ENCODE results near the gene SSX2. TPM values are rescaled to one million over a fixed set of nuclear protein-coding genes. Genes with fewer than 3 reads are reported as not detected.
"Not testable (repeated sequence)": the region's sequence is repeated elsewhere in the genome, so short reads cannot be mapped to it uniquely, and the experiment has no call there.

SSX2 gene, protein sequence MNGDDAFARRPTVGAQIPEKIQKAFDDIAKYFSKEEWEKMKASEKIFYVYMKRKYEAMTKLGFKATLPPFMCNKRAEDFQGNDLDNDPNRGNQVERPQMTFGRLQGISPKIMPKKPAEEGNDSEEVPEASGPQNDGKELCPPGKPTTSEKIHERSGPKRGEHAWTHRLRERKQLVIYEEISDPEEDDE
- total RNA-seq: not detected

DNA sequence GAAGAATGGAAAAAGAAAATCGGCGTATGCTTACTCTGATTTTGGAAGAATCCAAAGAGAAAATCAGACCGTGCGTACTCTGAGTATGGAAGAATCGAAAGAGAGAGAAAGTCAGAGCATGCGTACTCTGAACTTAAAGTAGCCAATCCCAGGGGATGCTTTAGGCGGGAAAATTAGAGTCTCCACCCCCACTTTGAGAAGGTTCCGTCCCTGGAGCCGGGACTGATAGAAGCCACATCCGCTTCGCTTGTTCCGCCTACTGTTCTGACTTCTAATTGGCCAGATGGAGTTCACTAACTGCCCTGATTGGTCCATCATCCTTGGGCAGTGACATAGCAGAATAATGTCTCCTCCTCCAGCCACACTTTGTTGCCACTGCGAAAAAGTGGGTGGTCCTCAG is at the start of gene SSX2:
Gene SSX2 (minus strand): TSS at position 101 of the 400 bp plus-strand sequence. CDS start 1,429 bp downstream, outside the sequence.
- POLR2A ChIA-PET; CTCF ChIA-PET; H3K27ac Mint-ChIP-seq; DNase-seq; H3K27me3 Mint-ChIP-seq; H3K4me1 Mint-ChIP-seq; H3K36me3 Mint-ChIP-seq (ENCODE audit: low read depth); H3K9me3 Mint-ChIP-seq; H3K4me3 Mint-ChIP-seq: not testable (repeated sequence)

DNA sequence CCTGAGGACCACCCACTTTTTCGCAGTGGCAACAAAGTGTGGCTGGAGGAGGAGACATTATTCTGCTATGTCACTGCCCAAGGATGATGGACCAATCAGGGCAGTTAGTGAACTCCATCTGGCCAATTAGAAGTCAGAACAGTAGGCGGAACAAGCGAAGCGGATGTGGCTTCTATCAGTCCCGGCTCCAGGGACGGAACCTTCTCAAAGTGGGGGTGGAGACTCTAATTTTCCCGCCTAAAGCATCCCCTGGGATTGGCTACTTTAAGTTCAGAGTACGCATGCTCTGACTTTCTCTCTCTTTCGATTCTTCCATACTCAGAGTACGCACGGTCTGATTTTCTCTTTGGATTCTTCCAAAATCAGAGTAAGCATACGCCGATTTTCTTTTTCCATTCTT is 44.0 kb upstream of the SSX2 start, which contains the start of gene SSX2B:
Gene SSX2B (plus strand): TSS at position 301 of the 400 bp plus-strand sequence. CDS start 1,429 bp downstream, outside the sequence.
- CTCF ChIA-PET; H3K27me3 Mint-ChIP-seq; H3K27ac Mint-ChIP-seq; H3K4me3 Mint-ChIP-seq; H3K9me3 Mint-ChIP-seq; H3K4me1 Mint-ChIP-seq; DNase-seq; POLR2A ChIA-PET; H3K36me3 Mint-ChIP-seq (ENCODE audit: low read depth): not testable (repeated sequence)

- H3K36me3 Mint-ChIP-seq (ENCODE audit: low read depth); H3K27me3 Mint-ChIP-seq; POLR2A ChIA-PET; DNase-seq; CTCF ChIA-PET; H3K9me3 Mint-ChIP-seq; H3K4me1 Mint-ChIP-seq; H3K4me3 Mint-ChIP-seq; H3K27ac Mint-ChIP-seq: not testable (repeated sequence)
Observed at GRCh38 chrX:52692034-52692433, 14.9 kb downstream of the SSX2 start.

DNA sequence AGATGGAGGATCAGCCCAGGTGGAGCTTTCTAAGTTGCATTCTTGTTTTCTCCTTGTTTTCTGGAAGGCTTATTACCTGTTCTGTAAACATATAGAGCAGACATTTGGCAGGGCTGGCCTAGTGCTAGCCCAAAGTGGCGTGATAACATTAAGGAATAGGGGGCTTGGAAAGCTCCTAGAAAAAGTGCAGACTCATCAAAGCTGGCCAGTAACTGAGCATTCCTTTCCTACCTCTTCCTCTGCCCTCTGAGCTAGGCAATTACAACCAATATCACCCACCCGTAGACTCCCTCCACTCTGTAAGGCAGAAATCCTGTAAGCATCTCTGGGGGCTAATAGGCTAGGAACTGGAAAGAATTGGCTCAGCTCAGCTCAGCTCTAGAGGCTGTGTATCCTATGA is 44.8 kb downstream of the SSX2 start:
- H3K36me3 Mint-ChIP-seq (ENCODE audit: low read depth); H3K27ac Mint-ChIP-seq; H3K4me3 Mint-ChIP-seq; H3K4me1 Mint-ChIP-seq; H3K27me3 Mint-ChIP-seq; POLR2A ChIA-PET; DNase-seq; H3K9me3 Mint-ChIP-seq; CTCF ChIA-PET: not testable (repeated sequence)

DNA sequence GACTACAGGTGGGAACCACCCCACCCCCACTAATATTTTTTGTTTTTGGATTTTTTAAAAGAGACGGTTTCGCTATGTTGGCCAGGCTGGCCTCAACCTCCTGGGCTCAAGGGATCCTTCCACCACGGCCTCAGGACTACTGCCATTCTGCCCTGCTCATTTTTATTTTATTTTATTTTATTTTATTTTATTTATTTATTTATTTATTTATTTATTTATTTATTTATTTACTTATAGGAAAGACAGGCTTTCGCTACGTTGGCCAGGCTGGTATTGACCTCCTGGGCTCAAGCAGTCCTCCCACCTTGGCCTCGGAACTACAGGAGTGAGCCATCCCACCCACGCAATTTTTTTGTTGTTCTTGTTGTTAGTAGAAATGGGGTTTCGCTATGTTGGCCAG is 51.5 kb downstream of the SSX2 start:
- CTCF ChIA-PET; DNase-seq; H3K9me3 Mint-ChIP-seq; H3K36me3 Mint-ChIP-seq (ENCODE audit: low read depth); H3K4me1 Mint-ChIP-seq; POLR2A ChIA-PET; H3K27ac Mint-ChIP-seq; H3K27me3 Mint-ChIP-seq; H3K4me3 Mint-ChIP-seq: not testable (repeated sequence)

DNA sequence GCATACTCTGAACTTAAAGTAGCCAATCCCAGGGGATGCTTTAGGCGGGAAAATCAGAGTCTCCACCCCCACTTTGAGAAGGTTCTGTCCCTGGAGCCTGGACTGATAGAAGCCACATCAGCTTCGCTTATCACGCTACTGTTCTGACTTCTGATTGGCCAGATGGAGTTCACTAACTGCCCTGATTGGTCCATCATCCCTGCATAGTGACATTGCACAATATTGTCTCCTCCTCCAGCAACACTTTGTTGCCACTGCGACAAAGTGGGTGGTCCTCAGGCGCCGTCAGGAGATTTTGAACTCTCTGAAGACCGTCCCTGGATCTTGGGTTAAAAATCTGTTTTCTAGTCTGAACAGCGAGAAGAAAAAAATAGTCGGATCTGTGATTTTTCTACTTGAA is 52.2 kb downstream of the SSX2 start, which contains the start of gene SSX7:
Gene SSX7 (minus strand): TSS at position 101 of the 400 bp plus-strand sequence. CDS start 1,428 bp downstream, outside the sequence.
- H3K4me1 Mint-ChIP-seq; H3K27me3 Mint-ChIP-seq; H3K9me3 Mint-ChIP-seq; DNase-seq; H3K36me3 Mint-ChIP-seq (ENCODE audit: low read depth); CTCF ChIA-PET; H3K4me3 Mint-ChIP-seq; POLR2A ChIA-PET; H3K27ac Mint-ChIP-seq: not testable (repeated sequence)

DNA sequence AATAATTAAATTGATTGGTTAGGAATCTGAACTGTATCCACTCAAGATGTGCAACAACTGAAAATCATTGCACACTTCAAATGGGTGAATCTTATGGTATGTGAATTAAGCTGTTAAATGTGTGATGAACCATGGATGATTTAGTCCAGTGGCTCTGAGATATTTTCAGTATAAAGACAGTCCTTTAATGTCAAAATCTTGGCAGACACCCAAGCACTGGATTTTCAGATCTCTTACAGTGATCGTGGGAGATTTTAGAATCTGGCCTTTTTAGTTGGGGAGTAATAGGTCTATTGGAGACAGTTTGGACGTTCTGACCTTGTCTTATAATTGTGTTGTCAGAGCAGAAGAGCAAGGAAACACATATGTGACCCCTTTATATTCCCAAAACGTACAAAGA is 56.3 kb downstream of the SSX2 start:
- POLR2A ChIA-PET; H3K27me3 Mint-ChIP-seq; DNase-seq; H3K4me1 Mint-ChIP-seq; H3K9me3 Mint-ChIP-seq; H3K4me3 Mint-ChIP-seq; H3K36me3 Mint-ChIP-seq (ENCODE audit: low read depth); CTCF ChIA-PET; H3K27ac Mint-ChIP-seq: not testable (repeated sequence)

GRCh38 chrX:52648956-52649355 is 58.0 kb downstream of the SSX2 start:
- H3K36me3 Mint-ChIP-seq (ENCODE audit: low read depth); POLR2A ChIA-PET; H3K4me1 Mint-ChIP-seq; H3K27ac Mint-ChIP-seq; H3K9me3 Mint-ChIP-seq; H3K27me3 Mint-ChIP-seq; CTCF ChIA-PET; H3K4me3 Mint-ChIP-seq; DNase-seq: not testable (repeated sequence)

Other genes starting within 250 kb of the SSX2 start
- not detected for gene XAGE1A, start 211.4 kb downstream of the SSX2 start, total RNA-seq
- gene XAGE1B, start 190.1 kb downstream of the SSX2 start, total RNA-seq: not detected
- not detected for gene SSX7, start 52.3 kb downstream of the SSX2 start, total RNA-seq
- not detected for gene SSX2B, start 44.1 kb upstream of the SSX2 start, total RNA-seq
- not detected for gene SPANXN5, start 90.2 kb upstream of the SSX2 start, total RNA-seq
- gene XAGE5, start 104.1 kb upstream of the SSX2 start, total RNA-seq: not detected
- gene XAGE3, start 160.9 kb upstream of the SSX2 start, total RNA-seq: not detected
- gene FAM156B, start 190.2 kb upstream of the SSX2 start, total RNA-seq: 10 to 100 TPM; 10.3 to 12.2 TPM

Data from activated CD4-positive, alpha-beta memory T cell treated with anti-CD3 and anti-CD28 coated beads, Interleukin-2, amount 10 ng/mL, durations not matched to agents 7 days and 5 days (primary cell).